Neural cell (in vitro differentiated cells): ENCODE measurements around the gene LCP1. TPM values are rescaled to one million over a fixed set of nuclear protein-coding genes. Genes with fewer than 3 reads are reported as not detected.

Experiments
- H2AFZ ChIP-seq: fragments of 200-600, 300-800 bp; sonication (generic), shearing (Covaris generic); 2 replicates; pipeline ENCODE4 v1.6.0; 2014; ENCODE audit warnings: low read depth, mild to moderate bottlenecking, antibody characterized with exemption, low read length, moderate library complexity
- H3F3A ChIP-seq: fragments of 200-600 bp; shearing (Covaris generic); 2 replicates; pipeline ENCODE4 v1.6.1; 2016; ENCODE audit warnings: mild to moderate bottlenecking, moderate library complexity, mixed read lengths, antibody characterized with exemption, low read length; ENCODE audit not compliant: insufficient read depth, poor library complexity, severe bottlenecking
- H3K27ac ChIP-seq: fragments of 200-600, 300-800 bp; sonication (generic), shearing (Covaris generic); 2 replicates; pipeline ENCODE4 v1.5.1; 2014; ENCODE audit warnings: mild to moderate bottlenecking, low read length, moderate library complexity
- H3K27me3 ChIP-seq: fragments of 300-800, 200-600 bp; sonication (generic), shearing (Covaris generic); 2 replicates; pipeline ENCODE4 v1.6.0; 2014; ENCODE audit warnings: mild to moderate bottlenecking, low read depth, low read length, moderate library complexity; ENCODE audit not compliant: insufficient read depth
- H3K36me3 ChIP-seq: fragments of 300-800, 200-600 bp; sonication (generic), shearing (Covaris generic); 2 replicates; pipeline ENCODE4 v1.5.1; 2014; ENCODE audit warnings: mild to moderate bottlenecking, antibody characterized with exemption, low read length, moderate library complexity; ENCODE audit not compliant: insufficient read depth
- H3K4me2 ChIP-seq: fragments of 300-800, 200-600 bp; sonication (generic), shearing (Covaris generic); 2 replicates; pipeline ENCODE4 v1.6.0; 2014; ENCODE audit warnings: mild to moderate bottlenecking, low read length
- H3K4me3 ChIP-seq: fragments of 300-800, 200-600 bp; sonication (generic), shearing (Covaris generic); 2 replicates; pipeline ENCODE4 v1.5.1; 2014; ENCODE audit warnings: mild to moderate bottlenecking, low read length, moderate library complexity
- H3K79me2 ChIP-seq: fragments of 200-600 bp; shearing (Covaris generic); replicated peaks from 2 replicates; pipeline ENCODE4 v1.6.0; 2014; ENCODE audit warnings: mild to moderate bottlenecking, low read length, moderate library complexity; ENCODE audit not compliant: insufficient read depth
- H3K9ac ChIP-seq: fragments of 300-800, 200-600 bp; sonication (generic), shearing (Covaris generic); 2 replicates; pipeline ENCODE4 v1.6.1; 2016; ENCODE audit warnings: mild to moderate bottlenecking, low read length, mixed read lengths
- H3K9me2 ChIP-seq: fragments of 200-600 bp; shearing (Covaris generic); 2 replicates; pipeline ENCODE4 v1.6.1; 2016; ENCODE audit warnings: mild to moderate bottlenecking, low read length, mixed read lengths; ENCODE audit not compliant: insufficient read depth
- H3K9me3 ChIP-seq: fragments of 200-600, 300-800 bp; sonication (generic), shearing (Covaris generic); 2 replicates; pipeline ENCODE4 v1.6.1; 2016; ENCODE audit warnings: mild to moderate bottlenecking, mixed run types, low read length, moderate library complexity, mixed read lengths
- H4K20me1 ChIP-seq: fragments of 200-600 bp; shearing (Covaris generic); 2 replicates; pipeline ENCODE4 v1.6.1; 2016; ENCODE audit warnings: mild to moderate bottlenecking, mixed run types; ENCODE audit not compliant: insufficient read depth
- CTCF ChIP-seq: fragments of 450-650 bp; IDR thresholded peaks from 2 replicates; pipeline ENCODE4 v1.5.1; 2014; ENCODE audit warnings: antibody characterized with exemption, mild to moderate bottlenecking, moderate library complexity; ENCODE audit not compliant: poor library complexity, severe bottlenecking
- EP300 ChIP-seq: fragments of 450-650 bp; conservative IDR thresholded peaks from 2 replicates; pipeline ENCODE4 v1.6.1; 2014; ENCODE audit warnings: antibody characterized with exemption, mild to moderate bottlenecking, moderate library complexity; ENCODE audit not compliant: poor library complexity, severe bottlenecking
- EZH2 ChIP-seq: fragments of 200-600, 300-800 bp; shearing (Covaris generic), sonication (generic); IDR thresholded peaks from 2 replicates; pipeline ENCODE4 v1.6.1; 2014; ENCODE audit warnings: antibody characterized with exemption, low read length, borderline replicate concordance, mild to moderate bottlenecking; ENCODE audit not compliant: insufficient read depth, poor library complexity, severe bottlenecking
- MXI1 ChIP-seq: fragments of 450-650 bp; conservative IDR thresholded peaks from 2 replicates; pipeline ENCODE4 v1.6.1; 2014; ENCODE audit warnings: antibody characterized with exemption, mild to moderate bottlenecking; ENCODE audit not compliant: poor library complexity, severe bottlenecking
- POLR2AphosphoS5 ChIP-seq: IDR thresholded peaks from 2 replicates; pipeline ENCODE4 v1.6.1; 2012
- RAD21 ChIP-seq: fragments of 450-650 bp; conservative IDR thresholded peaks from 2 replicates; pipeline ENCODE4 v1.6.1; 2014; ENCODE audit warnings: antibody characterized with exemption, mild to moderate bottlenecking, moderate library complexity
- REST ChIP-seq: IDR thresholded peaks from 2 replicates; pipeline ENCODE4 v1.6.1; 2012; ENCODE audit warnings: borderline replicate concordance
- SMC3 ChIP-seq: fragments of 450-650 bp; conservative IDR thresholded peaks from 2 replicates; pipeline ENCODE4 v1.6.1; 2014; ENCODE audit warnings: antibody characterized with exemption, mild to moderate bottlenecking, moderate library complexity; ENCODE audit not compliant: poor library complexity
- TAF1 ChIP-seq: IDR thresholded peaks from 2 replicates; pipeline ENCODE4 v1.6.1; 2012; ENCODE audit warnings: low read depth
- polyA plus RNA-seq: library from polyadenylated mRNA; depleted of rRNA; stranded (reverse); fragments of >200 nt; gene quantifications from 2 replicates; pipeline ENCODE4 v1.2.3, GENCODE V29; 2014

The LCP1 gene
- polyA plus RNA-seq, 1 donor from 2014 or later = 0.76 TPM

- H3K4me2 ChIP-seq = no peak overlapping the region
- no peaks in the 10 kb centered on the region for H3K36me3 ChIP-seq
- H3K9me2 ChIP-seq = no peaks in the 10 kb centered on the region
- H3K79me2 ChIP-seq = no peaks in the 10 kb centered on the region
- H3F3A ChIP-seq = no peaks in the 10 kb centered on the region
- H3K9ac ChIP-seq = no peak overlapping the region
- no peak overlapping the region for H3K27ac ChIP-seq
- no peak overlapping the region for H3K4me3 ChIP-seq
- no peaks in the 10 kb centered on the region for H3K9me3 ChIP-seq
- H4K20me1 ChIP-seq = no peaks in the 10 kb centered on the region
- no peak overlapping the region for H2AFZ ChIP-seq
- TF ChIP-seq TAF1 = no peak
- TF ChIP-seq EZH2 = no peak
- TF ChIP-seq EP300 = no peak
- TF ChIP-seq CTCF = no peak
- TF ChIP-seq POLR2AphosphoS5 = no peak
- TF ChIP-seq SMC3 = no peak
- no peak for TF ChIP-seq RAD21
- no peak for TF ChIP-seq MXI1
- H3K27me3 ChIP-seq = no peaks in the 10 kb centered on the region
Observed at GRCh38 chr13:46202188-46202795, 20.3 kb upstream of the LCP1 start.

- no peaks in the 10 kb centered on the region for H3F3A ChIP-seq
- H3K36me3 ChIP-seq = no peaks in the 10 kb centered on the region
- H3K4me2 ChIP-seq = no peak overlapping the region
- no peak for TF ChIP-seq SMC3
- no peak for TF ChIP-seq TAF1
- TF ChIP-seq EZH2 = no peak
- TF ChIP-seq RAD21 = no peak
- no peak for TF ChIP-seq MXI1
- no peak for TF ChIP-seq EP300
- TF ChIP-seq CTCF = no peak
- no peak for TF ChIP-seq POLR2AphosphoS5
- TF ChIP-seq REST = no peak
- no peak overlapping the region for H3K27ac ChIP-seq
- no peak overlapping the region for H3K9ac ChIP-seq
- no peaks in the 10 kb centered on the region for H4K20me1 ChIP-seq
- H3K27me3 ChIP-seq = no peaks in the 10 kb centered on the region
- H3K79me2 ChIP-seq = no peaks in the 10 kb centered on the region
- no peak overlapping the region for H3K4me3 ChIP-seq
- no peaks in the 10 kb centered on the region for H3K9me3 ChIP-seq
- no peaks in the 10 kb centered on the region for H3K9me2 ChIP-seq
- H2AFZ ChIP-seq = no peak overlapping the region
Observed at GRCh38 chr13:46198696-46199193, 16.8 kb upstream of the LCP1 start.
